ENCODE data around the gene ACOX2. TPM values are rescaled to one million over a fixed set of nuclear protein-coding genes. Genes with fewer than 3 reads are reported as not detected.

The ACOX2 gene
- total and polyA plus RNA-seq, 12 donors: 7.6 to 64.9 (median 34.9) TPM

DNA sequence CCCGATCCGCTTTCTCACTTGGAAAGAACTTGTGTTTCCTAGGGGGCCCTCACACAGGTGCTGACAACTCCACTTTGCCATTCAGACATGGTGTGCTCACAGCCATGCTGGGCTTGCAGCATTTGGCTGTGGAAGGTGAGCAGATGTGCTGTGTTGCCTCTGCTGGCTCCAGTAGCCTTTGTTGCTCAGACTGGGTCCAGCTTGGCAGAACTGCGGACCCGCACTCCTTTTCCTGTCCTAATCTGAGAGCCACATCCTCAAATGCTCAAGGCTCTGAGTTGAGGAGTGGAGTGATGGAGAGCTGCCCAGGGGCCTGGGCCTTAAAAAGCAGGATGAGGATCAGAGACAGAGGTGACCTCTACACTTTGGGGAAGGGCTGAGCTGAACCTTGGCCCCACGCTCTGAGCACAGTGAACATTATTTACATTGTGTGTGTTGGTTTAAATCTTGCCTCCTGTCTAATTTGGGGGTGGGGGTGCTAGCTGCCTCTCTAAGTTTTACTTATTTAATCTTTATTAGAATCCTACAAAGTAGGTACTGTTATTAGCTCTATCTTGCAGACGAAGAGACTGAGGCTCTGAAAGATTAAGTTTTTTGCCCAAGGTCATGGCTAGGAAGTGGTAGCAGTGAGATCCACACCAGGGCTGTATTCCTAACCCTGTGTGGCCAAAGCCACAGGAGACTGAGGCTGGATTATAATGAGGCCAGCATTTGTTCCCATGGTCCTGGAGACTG lies 17.2 kb downstream of the ACOX2 start:
- ATAC-seq (no peak), DNase-seq (no peak)
- TF ChIP-seq, protein P1, sequence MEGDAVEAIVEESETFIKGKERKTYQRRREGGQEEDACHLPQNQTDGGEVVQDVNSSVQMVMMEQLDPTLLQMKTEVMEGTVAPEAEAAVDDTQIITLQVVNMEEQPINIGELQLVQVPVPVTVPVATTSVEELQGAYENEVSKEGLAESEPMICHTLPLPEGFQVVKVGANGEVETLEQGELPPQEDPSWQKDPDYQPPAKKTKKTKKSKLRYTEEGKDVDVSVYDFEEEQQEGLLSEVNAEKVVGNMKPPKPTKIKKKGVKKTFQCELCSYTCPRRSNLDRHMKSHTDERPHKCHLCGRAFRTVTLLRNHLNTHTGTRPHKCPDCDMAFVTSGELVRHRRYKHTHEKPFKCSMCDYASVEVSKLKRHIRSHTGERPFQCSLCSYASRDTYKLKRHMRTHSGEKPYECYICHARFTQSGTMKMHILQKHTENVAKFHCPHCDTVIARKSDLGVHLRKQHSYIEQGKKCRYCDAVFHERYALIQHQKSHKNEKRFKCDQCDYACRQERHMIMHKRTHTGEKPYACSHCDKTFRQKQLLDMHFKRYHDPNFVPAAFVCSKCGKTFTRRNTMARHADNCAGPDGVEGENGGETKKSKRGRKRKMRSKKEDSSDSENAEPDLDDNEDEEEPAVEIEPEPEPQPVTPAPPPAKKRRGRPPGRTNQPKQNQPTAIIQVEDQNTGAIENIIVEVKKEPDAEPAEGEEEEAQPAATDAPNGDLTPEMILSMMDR (IDR thresholded peaks at IDR 0.05): no peak
- intact Hi-C loops (cut with DNase I): loop anchor here in 1 of 10 donors (10.0 kb wide), 1 partner anchor 195 kb away; no protein-coding TSS in a partner anchor
- H3K9me3 ChIP-seq: no peaks in the 10 kb centered on the region
- 78 to 87% methylated on average over 6 of the region's 6 CpGs for WGBS, 2 donors
- H3K4me1 ChIP-seq: no peaks in the 10 kb centered on the region
- no peaks in the 10 kb centered on the region for H3K27me3 ChIP-seq
- no peak overlapping the region for H3K27ac ChIP-seq
- no peak overlapping the region for H3K4me3 ChIP-seq
- H3K36me3 ChIP-seq: peaks cover 0 to 100% (median 66%) of the 10 kb centered on the region in 9 donors

DNA sequence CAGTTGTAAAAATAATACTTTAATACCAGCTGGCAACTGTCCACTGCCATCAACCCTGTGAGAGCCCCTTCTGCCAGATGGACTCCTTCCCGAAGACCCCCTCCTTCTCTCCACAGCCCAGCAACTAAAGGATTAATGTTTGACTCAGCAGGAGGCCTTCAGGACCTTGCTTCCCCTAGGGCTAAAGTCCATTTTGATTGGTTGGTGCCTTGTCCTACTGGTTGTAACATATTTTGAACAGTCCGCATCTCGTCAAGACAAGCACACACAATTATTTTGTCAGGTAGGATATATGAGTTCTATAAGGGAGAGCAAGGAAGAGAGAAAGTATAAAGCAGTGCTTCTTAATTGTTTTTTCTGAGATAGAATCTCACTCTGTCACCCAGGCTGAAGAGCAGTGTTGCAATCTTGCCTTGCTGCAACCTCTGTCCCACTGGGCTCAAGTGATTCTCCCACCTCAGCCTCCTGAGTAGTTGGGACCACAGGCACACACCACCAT lies 18.6 kb downstream of the ACOX2 start:
- ATAC-seq (no peak), DNase-seq (no peak)
- 67 to 73% methylated on average over 3 of the region's 3 CpGs for WGBS, 2 donors
- intact Hi-C loops (cut with DNase I): no loop called here
- no peaks in the 10 kb centered on the region for H3K27me3 ChIP-seq
- no peaks in the 10 kb centered on the region for H3K4me1 ChIP-seq
- TF ChIP-seq, protein P1 (IDR thresholded peaks at IDR 0.05): no peak
- H3K9me3 ChIP-seq: no peaks in the 10 kb centered on the region
- H3K36me3 ChIP-seq: peaks cover 0 to 100% (median 71%) of the 10 kb centered on the region in 9 donors
- H3K4me3 ChIP-seq: no peak overlapping the region
- H3K27ac ChIP-seq: no peak overlapping the region

DNA sequence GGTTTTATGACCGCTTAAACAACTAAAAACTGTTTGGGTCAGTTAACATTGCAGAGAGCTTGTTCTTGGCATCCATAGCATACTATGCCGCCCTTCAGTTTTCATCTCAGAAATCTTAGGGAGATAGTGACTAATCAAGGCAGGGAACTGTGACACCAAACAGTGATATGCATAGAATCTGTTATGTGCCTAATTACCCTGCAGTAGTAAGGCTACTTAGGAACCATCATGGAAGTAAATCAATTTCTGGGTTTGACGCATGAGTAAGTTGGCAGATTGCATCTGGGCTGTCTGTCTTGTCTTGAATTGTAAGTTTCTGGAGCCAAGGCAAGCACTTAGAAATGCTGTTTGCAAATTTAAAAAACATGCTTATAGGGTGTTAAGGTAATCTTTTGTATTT lies 22.6 kb downstream of the ACOX2 start:
- ATAC-seq (no peak), DNase-seq (no peak)
- 91 to 95% methylated on average over 3 of the region's 3 CpGs for WGBS, 2 donors
- TF ChIP-seq, protein P1 (IDR thresholded peaks at IDR 0.05): no peak
- Histone ChIP-seq H3K27ac (no peak overlapping the region), H3K27me3 (no peaks in the 10 kb centered on the region), H3K4me1 (no peaks in the 10 kb centered on the region), H3K36me3 (peaks cover 0 to 98% (median 47%) of the 10 kb centered on the region in 9 donors), H3K9me3 (no peaks in the 10 kb centered on the region), H3K4me3 (no peak overlapping the region)
- intact Hi-C loops (cut with DNase I): no loop called here

DNA sequence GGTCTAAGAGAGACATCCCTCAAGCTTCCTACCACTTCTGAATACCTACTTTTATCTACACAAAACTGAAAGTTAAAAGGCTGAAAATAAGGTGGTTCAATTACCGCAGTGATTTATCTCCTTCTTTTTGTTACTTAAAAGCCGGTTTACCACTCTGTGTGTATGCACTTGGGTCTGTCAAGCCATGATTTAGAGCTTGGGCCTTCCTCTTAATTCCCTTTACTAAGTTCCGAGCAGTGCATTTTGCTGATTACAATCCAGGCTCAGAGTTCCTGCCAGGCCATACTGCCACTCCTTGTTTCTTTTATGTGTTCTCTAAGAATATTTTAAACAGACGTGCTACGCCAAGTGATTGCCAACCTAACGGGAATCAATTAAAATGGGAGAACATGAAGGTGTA lies 28.6 kb downstream of the ACOX2 start:
- intact Hi-C loops (cut with DNase I): no loop called here
- TF ChIP-seq, protein P1 (IDR thresholded peaks at IDR 0.05): no peak
- 76 to 80% methylated on average over 6 of the region's 6 CpGs for WGBS, 2 donors
- Histone ChIP-seq H3K27ac (no peak overlapping the region), H3K9me3 (no peaks in the 10 kb centered on the region), H3K4me1 (peaks cover 0 to 11% (median 0%) of the 10 kb centered on the region in 9 donors), H3K27me3 (no peaks in the 10 kb centered on the region), H3K36me3 (peaks cover 0 to 98% (median 44%) of the 10 kb centered on the region in 9 donors), H3K4me3 (no peak overlapping the region)
- DNase-seq (no peak), ATAC-seq (no peak)

All from heart right ventricle (tissue), 16 donors.